Trophoblast cell (in vitro differentiated cells and primary cell): Measurements from ENCODE around the gene RPS23.
"Not testable (repeated sequence)": the region's sequence is repeated elsewhere in the genome, so short reads cannot be mapped to it uniquely, and the experiment has no call there.

Source experiments
- DNase-seq, 2 donors: peaks; one replicate each; pipeline ENCODE4 v3.0.0-alpha.2; 2016
- H2AFZ ChIP-seq: 2 replicates; pipeline ENCODE4 v1.6.1; 2013; ENCODE audit warnings: low read length, moderate library complexity, mild to moderate bottlenecking; ENCODE audit not compliant: insufficient read depth, poor library complexity
- H2AK5ac ChIP-seq: 2 replicates; pipeline ENCODE4 v1.6.1; 2013; ENCODE audit warnings: mild to moderate bottlenecking, low read length
- H2BK120ac ChIP-seq: 2 replicates; pipeline ENCODE4 v1.6.1; 2013; ENCODE audit warnings: low read length, mild to moderate bottlenecking, moderate library complexity; ENCODE audit not compliant: insufficient read depth, poor library complexity
- H2BK12ac ChIP-seq: 2 replicates; pipeline ENCODE4 v1.6.1; 2013; ENCODE audit warnings: mild to moderate bottlenecking, low read length, moderate library complexity
- H2BK5ac ChIP-seq: 2 replicates; pipeline ENCODE4 v1.6.1; 2013; ENCODE audit warnings: low read length, low read depth, moderate library complexity, mild to moderate bottlenecking; ENCODE audit not compliant: poor library complexity
- H3K14ac ChIP-seq: 2 replicates; pipeline ENCODE4 v1.6.1; 2013; ENCODE audit warnings: mild to moderate bottlenecking, low read length
- H3K18ac ChIP-seq: 2 replicates; pipeline ENCODE4 v1.6.1; 2013; ENCODE audit warnings: mild to moderate bottlenecking, low read length
- H3K23ac ChIP-seq: 2 replicates; pipeline ENCODE4 v1.6.1; 2013; ENCODE audit warnings: low read length
- H3K27ac ChIP-seq: 2 replicates; pipeline ENCODE4 v1.5.1; 2013; ENCODE audit warnings: low read depth, mild to moderate bottlenecking, inconsistent platforms, low read length, moderate library complexity
- H3K27me3 ChIP-seq: 2 replicates; pipeline ENCODE4 v1.6.1; 2013; ENCODE audit warnings: inconsistent platforms, mild to moderate bottlenecking, low read length, moderate library complexity; ENCODE audit not compliant: insufficient read depth
- H3K36me3 ChIP-seq, 2 experiments: 1 replicate in 1 of 2; 2 replicates in 1 of 2; pipeline ENCODE4 v1.6.1; 2013; ENCODE audit warnings: low read length in 2 of 2, mild to moderate bottlenecking in 2 of 2, moderate library complexity in 1 of 2; ENCODE audit not compliant: insufficient read depth in 2 of 2, control insufficient read depth in 1 of 2
- H3K4ac ChIP-seq: 2 replicates; pipeline ENCODE4 v1.6.1; 2013; ENCODE audit warnings: low read depth, mild to moderate bottlenecking, low read length, moderate library complexity
- H3K4me1 ChIP-seq, 2 experiments: 1 replicate in 1 of 2; 2 replicates in 1 of 2; pipeline ENCODE4 v1.6.1; 2013; ENCODE audit warnings: low read length in 2 of 2, mild to moderate bottlenecking in 2 of 2, moderate library complexity in 1 of 2; ENCODE audit not compliant: insufficient read depth in 2 of 2, control insufficient read depth in 1 of 2
- H3K4me2 ChIP-seq: 2 replicates; pipeline ENCODE4 v1.6.1; 2013; ENCODE audit warnings: inconsistent platforms, mild to moderate bottlenecking, low read length, moderate library complexity
- H3K4me3 ChIP-seq: 2 replicates; pipeline ENCODE4 v1.5.1; 2013; ENCODE audit warnings: mild to moderate bottlenecking, low read depth, low read length, inconsistent platforms
- H3K79me1 ChIP-seq: one replicate; pipeline ENCODE4 v1.6.1; 2013; ENCODE audit warnings: low read length
- H3K79me2 ChIP-seq: 2 replicates; pipeline ENCODE4 v1.6.1; 2013; ENCODE audit warnings: low read length, mild to moderate bottlenecking; ENCODE audit not compliant: control insufficient read depth, insufficient read depth, poor library complexity
- H3K9ac ChIP-seq: 2 replicates; pipeline ENCODE4 v1.6.1; 2013; ENCODE audit warnings: mild to moderate bottlenecking, low read length
- H3K9me3 ChIP-seq: 2 replicates; pipeline ENCODE4 v1.6.1; 2013; ENCODE audit warnings: low read depth, mild to moderate bottlenecking, control low read depth, inconsistent platforms, low read length; ENCODE audit not compliant: insufficient read depth
- H4K12ac ChIP-seq: 2 replicates; pipeline ENCODE4 v1.6.1; 2013; ENCODE audit warnings: low read depth, mild to moderate bottlenecking, low read length, moderate library complexity
- H4K8ac ChIP-seq: 2 replicates; pipeline ENCODE4 v1.6.1; 2013; ENCODE audit warnings: low read depth, mild to moderate bottlenecking, low read length, moderate library complexity
- H4K91ac ChIP-seq: one replicate; pipeline ENCODE4 v1.6.1; 2013; ENCODE audit warnings: low read depth, mild to moderate bottlenecking, low read length, moderate library complexity
- WGBS: extraction: QIAGEN DNeasy Blood & Tissue Kit; methylation state at CpG from one replicate; pipeline ENCODE4 v1.1.7; 2013; ENCODE audit warnings: missing lambda C conversion rate; ENCODE audit not compliant: insufficient read length, insufficient coverage; ENCODE audit errors: extremely low coverage; 5-methylcytosine and 5-hydroxymethylcytosine counted together

Gene RPS23

DNA sequence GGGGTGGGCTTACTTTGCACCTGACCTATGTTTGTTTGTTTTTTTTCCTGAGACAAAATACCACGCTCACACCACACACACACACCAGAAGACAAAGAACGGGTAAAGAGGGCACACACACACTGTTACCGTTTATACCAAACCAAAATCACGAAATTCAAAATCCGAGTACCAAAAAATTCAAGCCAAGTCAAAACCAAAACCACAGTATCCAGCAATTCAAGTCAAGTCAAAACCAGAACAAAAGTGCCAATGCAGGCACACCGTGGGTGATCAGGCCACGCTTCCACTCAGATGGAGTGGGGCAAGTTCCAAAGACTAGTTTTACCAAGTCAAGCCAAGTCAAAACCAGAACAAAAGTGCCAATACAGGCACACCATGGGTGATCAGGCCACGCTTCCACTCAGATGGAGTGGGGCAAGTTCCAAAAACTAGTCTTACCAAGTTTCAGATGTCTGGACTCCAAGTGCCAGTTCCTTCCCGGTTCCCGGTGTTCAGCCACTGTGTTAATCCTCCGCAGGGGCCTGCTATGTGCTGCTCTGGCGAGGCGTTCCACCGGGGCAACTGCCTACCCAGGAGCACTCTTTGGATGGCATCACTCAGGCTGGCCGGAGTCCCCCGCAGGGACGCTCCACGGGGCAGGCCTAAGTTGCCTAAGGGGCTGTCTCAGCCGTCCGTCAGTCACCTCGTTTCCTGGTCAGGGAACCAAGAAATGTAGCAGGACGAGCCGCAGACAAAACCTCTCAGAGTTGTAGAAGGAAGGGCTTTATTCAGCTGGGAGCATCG lies 5.4 kb downstream of the RPS23 start:
- H4K12ac ChIP-seq, H3K79me1 ChIP-seq, H3K4me2 ChIP-seq, H3K14ac ChIP-seq, H3K4me3 ChIP-seq, H3K4me1 ChIP-seq, H3K79me2 ChIP-seq, H3K27me3 ChIP-seq, H2AK5ac ChIP-seq, H4K91ac ChIP-seq, H2BK120ac ChIP-seq, H3K27ac ChIP-seq, H3K18ac ChIP-seq, H3K23ac ChIP-seq, H2BK5ac ChIP-seq, DNase-seq, H3K9me3 ChIP-seq, H2BK12ac ChIP-seq, H4K8ac ChIP-seq, H2AFZ ChIP-seq, H3K9ac ChIP-seq, H3K4ac ChIP-seq: not testable (repeated sequence)
- WGBS: no CpG with 5 or more reads among the region's 24 CpGs
- peaks cover 19 to 22% of the 10 kb centered on the region in 2 experiments for H3K36me3 ChIP-seq

DNA sequence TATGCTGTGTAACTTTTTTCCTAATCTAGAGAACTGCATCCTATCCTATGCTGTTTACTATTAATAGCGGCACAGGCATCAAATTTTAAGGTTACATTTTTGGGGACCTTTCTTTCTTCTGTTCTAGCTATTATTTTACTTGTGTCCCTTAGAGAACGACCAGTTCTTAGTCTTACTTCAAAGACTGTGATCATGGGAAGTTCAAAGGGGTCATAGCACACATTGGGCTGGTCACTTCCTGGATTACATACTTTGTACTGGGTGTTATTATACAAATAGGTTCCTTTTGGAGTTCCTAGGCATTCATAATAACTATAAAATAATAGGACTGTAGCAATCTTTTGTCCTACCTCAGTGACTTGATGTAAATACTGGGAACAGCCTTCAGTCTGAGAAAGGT lies 8.8 kb downstream of the RPS23 start:
- H3K27ac ChIP-seq, H4K91ac ChIP-seq, H3K9ac ChIP-seq, H3K4me3 ChIP-seq, H2AK5ac ChIP-seq, H3K18ac ChIP-seq, H4K8ac ChIP-seq, H3K23ac ChIP-seq, H3K14ac ChIP-seq, H2BK5ac ChIP-seq, H2AFZ ChIP-seq, H3K36me3 ChIP-seq, H3K4me1 ChIP-seq, H3K4me2 ChIP-seq, H2BK12ac ChIP-seq, H3K9me3 ChIP-seq, H3K4ac ChIP-seq, H2BK120ac ChIP-seq, H3K79me2 ChIP-seq, H4K12ac ChIP-seq, DNase-seq, H3K79me1 ChIP-seq, H3K27me3 ChIP-seq: not testable (repeated sequence)
- no CpG with 5 or more reads among the region's 2 CpGs for WGBS

DNA sequence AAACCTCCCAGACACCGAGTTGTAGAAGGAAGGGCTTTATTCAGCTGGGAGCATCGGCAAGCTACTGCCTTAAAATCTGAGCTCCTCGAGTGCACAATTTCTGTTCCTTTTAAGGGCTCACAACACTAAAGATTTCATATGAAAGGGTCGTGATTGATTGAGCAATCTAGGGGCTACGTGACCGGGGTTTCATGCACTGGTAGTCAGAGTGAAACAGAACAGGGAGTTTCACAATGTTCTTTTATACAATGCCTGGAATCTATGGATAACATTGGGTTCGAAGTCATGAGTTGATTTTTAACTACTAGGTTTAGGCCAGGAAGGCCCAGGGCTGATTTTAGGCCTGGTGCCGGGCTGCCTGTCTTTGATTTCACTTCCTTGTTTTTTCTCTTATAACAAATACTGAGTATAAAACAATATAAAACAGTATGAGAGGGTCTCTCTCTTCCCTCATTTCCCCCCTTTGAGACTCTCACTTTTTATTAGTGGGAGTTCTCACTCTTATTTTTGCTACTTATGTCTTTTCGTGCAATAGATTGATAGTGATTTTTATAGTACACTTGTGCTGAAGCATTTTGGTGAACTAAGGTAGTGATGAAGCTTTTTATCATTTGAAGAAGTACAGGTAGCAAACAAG lies 10.7 kb downstream of the RPS23 start:
- WGBS: no CpG with 5 or more reads among the region's 9 CpGs

DNA sequence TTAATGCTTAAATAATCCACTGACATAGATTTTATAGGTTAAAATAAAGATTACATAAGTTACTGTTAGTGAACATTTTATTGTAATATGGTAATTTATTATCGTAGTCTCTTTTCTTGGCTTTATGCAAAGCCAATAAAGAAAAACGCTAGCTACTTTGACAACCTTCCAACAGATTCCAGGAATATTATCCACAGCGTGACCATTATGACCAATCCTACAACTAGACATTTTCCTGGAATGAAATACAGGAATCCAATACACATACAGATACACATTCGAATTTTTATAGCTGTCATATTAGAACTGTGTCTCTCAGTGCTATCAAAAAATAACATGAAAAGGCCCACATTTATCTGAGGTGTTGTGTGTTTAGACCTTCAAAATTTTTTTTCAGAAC lies 13.1 kb downstream of the RPS23 start:
- no peaks in the 10 kb centered on the region for H3K27me3 ChIP-seq
- H2BK120ac ChIP-seq: no peak overlapping the region
- H3K4me3 ChIP-seq: no peak overlapping the region
- H2BK5ac ChIP-seq: no peak overlapping the region
- H3K79me2 ChIP-seq: no peaks in the 10 kb centered on the region
- no peak overlapping the region for H3K9ac ChIP-seq
- peaks cover 2% of the 10 kb centered on the region in 2 experiments for H3K36me3 ChIP-seq
- no peaks in the 10 kb centered on the region for H3K79me1 ChIP-seq
- H2AFZ ChIP-seq: no peak overlapping the region
- H3K4ac ChIP-seq: no peak overlapping the region
- H3K18ac ChIP-seq: no peak overlapping the region
- no peak overlapping the region for H4K8ac ChIP-seq
- H3K14ac ChIP-seq: no peak overlapping the region
- H3K9me3 ChIP-seq: no peaks in the 10 kb centered on the region
- H3K4me2 ChIP-seq: no peak overlapping the region
- H4K91ac ChIP-seq: no peak overlapping the region
- no peaks in the 10 kb centered on the region for H3K4me1 ChIP-seq
- WGBS: no CpG with 5 or more reads among the region's 4 CpGs
- no peak overlapping the region for H3K23ac ChIP-seq
- DNase-seq: no peak
- no peak overlapping the region for H4K12ac ChIP-seq
- H2AK5ac ChIP-seq: no peak overlapping the region
- no peak overlapping the region for H2BK12ac ChIP-seq
- H3K27ac ChIP-seq: no peak overlapping the region

More for the DNA sequence above, 10.7 kb downstream of the RPS23 start:
- not testable (repeated sequence) for H2AFZ ChIP-seq, H3K79me2 ChIP-seq, H3K27ac ChIP-seq, DNase-seq, H2AK5ac ChIP-seq, H3K36me3 ChIP-seq, H3K27me3 ChIP-seq, H3K23ac ChIP-seq, H3K79me1 ChIP-seq, H2BK5ac ChIP-seq, H3K4me2 ChIP-seq, H3K14ac ChIP-seq, H3K4me3 ChIP-seq, H3K4ac ChIP-seq, H2BK120ac ChIP-seq, H4K91ac ChIP-seq, H3K9ac ChIP-seq, H2BK12ac ChIP-seq, H4K8ac ChIP-seq, H3K18ac ChIP-seq, H4K12ac ChIP-seq, H3K9me3 ChIP-seq, H3K4me1 ChIP-seq
